GM13977 (cell line): ENCODE results near the gene OR13J1.

Experiments used
- DNase-seq: peaks from one replicate; pipeline ENCODE4 v3.0.0; 2012; ENCODE audit warnings: low spot score
- in situ Hi-C: fragments of 300-500 bp; cut with MboI; formaldehyde crosslinking; loops from one replicate; pipeline ENCODE4 v1.12.0; 2022; ENCODE audit warnings: low sequenced_read_pairs, low pct_unique_long_range_greater_than_20kb, mixed read lengths, inconsistent platforms; ENCODE audit not compliant: unreplicated experiment
- TF ChIP-seq, protein P1 (sequence below): IDR thresholded peaks from 2 replicates; pipeline ENCODE4 v1.5.1; 2012; ENCODE audit warnings: mild to moderate bottlenecking, control low read depth; ENCODE audit not compliant: insufficient read depth; ENCODE audit errors: extremely low read depth, missing control alignments

The OR13J1 gene

DNA sequence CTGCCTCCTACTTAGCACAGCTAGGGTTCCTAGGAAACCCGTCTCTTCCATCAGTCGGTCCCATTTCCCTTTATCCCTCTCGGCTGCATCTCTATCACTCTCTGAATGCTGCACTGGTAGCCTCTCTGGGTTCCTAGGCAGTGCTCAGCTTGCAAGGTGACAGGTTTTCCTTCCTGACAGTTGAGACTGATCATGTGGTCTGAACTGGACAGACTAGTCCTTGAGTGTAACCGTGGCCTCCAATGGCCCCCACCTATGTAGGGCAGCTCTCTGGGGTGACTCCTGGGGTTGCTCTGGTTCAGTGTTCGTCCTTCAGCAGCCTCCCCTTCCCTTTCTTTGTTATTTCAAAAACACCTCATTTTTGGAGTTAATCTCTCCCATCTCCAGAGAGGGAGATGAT lies 37.4 kb downstream of the OR13J1 start:
- no peak for DNase-seq
- in situ Hi-C loops = no loop called here
- TF ChIP-seq, protein P1, sequence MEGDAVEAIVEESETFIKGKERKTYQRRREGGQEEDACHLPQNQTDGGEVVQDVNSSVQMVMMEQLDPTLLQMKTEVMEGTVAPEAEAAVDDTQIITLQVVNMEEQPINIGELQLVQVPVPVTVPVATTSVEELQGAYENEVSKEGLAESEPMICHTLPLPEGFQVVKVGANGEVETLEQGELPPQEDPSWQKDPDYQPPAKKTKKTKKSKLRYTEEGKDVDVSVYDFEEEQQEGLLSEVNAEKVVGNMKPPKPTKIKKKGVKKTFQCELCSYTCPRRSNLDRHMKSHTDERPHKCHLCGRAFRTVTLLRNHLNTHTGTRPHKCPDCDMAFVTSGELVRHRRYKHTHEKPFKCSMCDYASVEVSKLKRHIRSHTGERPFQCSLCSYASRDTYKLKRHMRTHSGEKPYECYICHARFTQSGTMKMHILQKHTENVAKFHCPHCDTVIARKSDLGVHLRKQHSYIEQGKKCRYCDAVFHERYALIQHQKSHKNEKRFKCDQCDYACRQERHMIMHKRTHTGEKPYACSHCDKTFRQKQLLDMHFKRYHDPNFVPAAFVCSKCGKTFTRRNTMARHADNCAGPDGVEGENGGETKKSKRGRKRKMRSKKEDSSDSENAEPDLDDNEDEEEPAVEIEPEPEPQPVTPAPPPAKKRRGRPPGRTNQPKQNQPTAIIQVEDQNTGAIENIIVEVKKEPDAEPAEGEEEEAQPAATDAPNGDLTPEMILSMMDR = no peak

DNA sequence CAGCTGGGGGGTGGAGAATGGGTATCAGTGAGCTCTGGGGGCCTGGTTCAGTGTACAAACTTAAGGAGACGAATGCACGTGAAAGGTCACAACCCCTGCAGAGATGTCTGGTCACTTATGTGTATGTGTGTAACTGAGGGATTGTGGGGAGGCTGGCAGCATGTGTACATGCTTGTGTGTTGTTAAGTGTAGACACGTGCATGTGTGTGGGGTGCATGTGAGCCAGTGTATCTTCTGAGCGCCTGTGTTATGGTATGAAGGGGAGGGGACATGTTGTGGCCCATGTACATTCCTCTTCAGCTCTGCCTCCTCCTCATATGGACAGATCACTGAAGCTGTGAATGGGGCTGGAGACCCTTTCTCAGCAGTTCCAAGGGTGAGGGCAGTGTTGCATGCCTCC lies 39.2 kb downstream of the OR13J1 start:
- TF ChIP-seq, protein P1 = no peak
- no peak for DNase-seq
- in situ Hi-C loops = no loop called here

DNA sequence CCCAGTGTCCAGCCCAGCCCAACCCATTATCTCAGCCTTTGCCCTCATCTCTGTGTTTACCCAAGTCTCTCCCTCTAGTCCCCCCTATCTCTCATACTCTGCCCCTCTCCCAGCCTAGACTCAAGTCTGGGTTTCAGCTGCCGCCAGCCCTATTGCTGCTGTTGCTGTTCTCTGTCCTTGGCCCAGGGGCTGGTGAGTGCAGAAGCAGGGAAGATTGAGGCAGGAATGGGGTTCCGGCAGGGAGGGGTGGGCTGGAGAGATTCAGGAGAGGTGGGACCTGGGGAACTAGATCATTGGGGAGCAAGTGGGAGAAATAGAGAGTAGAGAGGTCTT lies 40.5 kb downstream of the OR13J1 start:
- DNase-seq = no peak
- TF ChIP-seq, protein P1 = no peak
- in situ Hi-C loops = loop anchor here (10.0 kb wide), 1 partner anchor 55 kb away; no protein-coding TSS in a partner anchor

DNA sequence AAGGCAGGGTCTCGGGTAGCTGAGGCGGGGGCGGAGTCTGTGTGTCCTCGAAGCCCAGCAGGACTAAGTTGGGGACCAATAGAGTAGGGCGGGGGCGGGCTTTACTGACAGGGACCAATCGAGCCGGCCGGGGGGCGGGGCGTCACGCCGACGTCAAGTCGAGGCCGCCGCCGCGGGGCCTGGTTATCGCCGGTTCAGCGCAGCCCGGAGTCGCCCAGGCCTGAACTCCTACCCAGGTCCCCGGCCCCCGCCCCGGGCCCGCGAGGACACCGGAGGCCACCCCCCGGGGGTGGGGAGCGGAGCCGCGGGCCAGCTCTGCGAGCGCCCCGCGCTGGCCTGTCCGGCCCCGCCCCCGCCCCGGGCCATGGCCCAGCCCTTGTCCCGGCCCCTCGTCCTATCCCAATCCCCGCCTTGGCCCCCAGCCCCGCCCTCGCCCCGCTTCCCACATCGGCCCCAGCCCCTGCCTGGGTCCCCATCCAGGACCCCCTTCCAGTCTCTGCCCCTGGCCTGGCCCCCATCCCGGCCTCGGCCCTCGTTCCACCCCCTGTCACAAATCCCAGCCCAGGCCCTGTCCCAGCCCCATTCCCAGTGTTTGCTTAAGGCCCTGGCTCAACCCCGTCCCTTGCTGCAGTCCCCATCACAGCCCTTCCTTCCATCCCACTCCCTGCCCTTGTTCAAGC lies 41.0 kb downstream of the OR13J1 start, which contains the start of gene TMEM8B:
Gene TMEM8B (plus strand): TSS at position 145 of the 680 bp plus-strand sequence. CDS start 220 bp downstream, at position 365.
- DNase-seq = peak; percentile 96
- TF ChIP-seq, protein P1 = no peak
- in situ Hi-C loops = loop anchor here (10.0 kb wide), 1 partner anchor 56 kb away; no protein-coding TSS in a partner anchor

DNA sequence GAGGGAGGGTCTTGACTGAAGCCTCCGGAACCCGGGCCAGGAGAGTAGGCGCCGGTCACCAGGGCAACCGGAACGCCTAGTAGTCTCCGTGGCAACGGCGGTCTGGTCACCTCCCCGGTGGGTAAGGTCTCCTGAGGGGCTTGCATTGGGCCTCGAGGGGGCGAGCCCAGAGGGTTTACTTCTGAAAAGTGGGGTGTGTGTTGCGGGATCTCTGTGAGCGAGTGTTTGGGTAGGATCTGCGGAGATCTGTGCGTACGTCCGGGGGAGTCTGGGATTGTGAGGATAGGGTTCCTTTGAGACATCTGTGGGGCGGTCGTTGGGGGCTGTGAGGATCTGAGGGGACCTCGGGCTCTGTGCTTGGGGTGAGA lies 41.5 kb downstream of the OR13J1 start, which contains the start of gene FAM221B:
Gene FAM221B (minus strand): TSS at position 17 of the 368 bp plus-strand sequence. CDS start 2,571 bp downstream, outside the sequence.
- in situ Hi-C loops = loop anchor here (10.0 kb wide), 1 partner anchor 56 kb away; no protein-coding TSS in a partner anchor
- TF ChIP-seq, protein P1 = no peak
- peak; percentile 29 for DNase-seq

DNA sequence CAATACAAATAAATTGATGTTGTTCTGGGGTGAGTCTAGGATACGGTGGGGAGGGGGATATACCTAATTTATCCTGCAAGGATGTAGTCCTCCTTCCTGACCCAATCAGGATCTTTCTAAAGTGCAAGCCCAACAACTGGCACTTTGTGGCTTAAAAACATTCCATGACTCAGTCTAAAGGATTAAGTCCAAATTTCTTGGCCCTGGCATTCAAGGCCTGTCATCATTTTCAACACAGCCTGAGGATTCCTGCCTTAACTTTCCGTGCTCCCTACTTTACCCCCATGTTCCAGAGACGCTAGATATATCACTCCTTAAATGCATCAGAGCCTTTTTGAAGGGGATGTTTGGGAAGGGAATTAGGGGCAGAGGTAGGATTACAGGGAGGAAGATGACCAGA lies 42.7 kb downstream of the OR13J1 start:
- in situ Hi-C loops = loop anchor here (10.0 kb wide), 1 partner anchor 57 kb away; no protein-coding TSS in a partner anchor
- TF ChIP-seq, protein P1 = no peak

More for the DNA sequence above, 42.7 kb downstream of the OR13J1 start:
- no peak for DNase-seq
